ENCODE data around the gene CLDN14.

GRCh38 chr21:36473203-36473602, 6.7 kb downstream of the CLDN14 start:
- TF ChIP-seq CTCF (IDR thresholded peaks at IDR 0.05), result no peak
- TF ChIP-seq POLR2A (IDR thresholded peaks at IDR 0.05), result no peak
